Muscle of leg (tissue), 11 donors: ENCODE results near the gene HOXB3. TPM values are rescaled to one million over a fixed set of nuclear protein-coding genes. Genes with fewer than 3 reads are reported as not detected.

ENCODE experiments used
- DNase-seq: peaks from one replicate; pipeline ENCODE4 v3.0.0; 2013
- H3K27ac ChIP-seq: one replicate; pipeline ENCODE4 v1.5.1; 2013; ENCODE audit warnings: mild to moderate bottlenecking, low read length, control low read depth
- H3K27me3 ChIP-seq: one replicate; pipeline ENCODE4 v1.6.1; 2013; ENCODE audit warnings: low read length; ENCODE audit not compliant: control insufficient read depth, insufficient read depth
- H3K36me3 ChIP-seq: one replicate; pipeline ENCODE4 v1.6.1; 2013; ENCODE audit warnings: low read length; ENCODE audit not compliant: control insufficient read depth, insufficient read depth
- H3K4me1 ChIP-seq: one replicate; pipeline ENCODE4 v1.6.1; 2013; ENCODE audit warnings: low read length; ENCODE audit not compliant: control insufficient read depth, insufficient read depth
- H3K4me3 ChIP-seq: one replicate; pipeline ENCODE4 v1.5.1; 2013; ENCODE audit warnings: low read length, control low read depth
- H3K9me3 ChIP-seq: replicated peaks from 2 replicates; pipeline ENCODE4 v1.6.1; 2013; ENCODE audit warnings: low read depth, low read length; ENCODE audit not compliant: control insufficient read depth
- WGBS: methylation state at CpG from one replicate; pipeline ENCODE4 v1.1.5; 2013; ENCODE audit warnings: missing lambda C conversion rate; ENCODE audit not compliant: insufficient coverage; 5-methylcytosine and 5-hydroxymethylcytosine counted together
- polyA plus RNA-seq, 8 donors: library from polyadenylated mRNA; unstranded; fragments of 120-200 nt; gene quantifications; one replicate each; pipeline versions ENCODE4 v1.2.1 to v1.2.3, GENCODE V29; 2013; ENCODE audit warnings: inconsistent platforms in 1 of 8, low replicate concordance in 1 of 8; ENCODE audit not compliant: insufficient read length in 8 of 8, insufficient read depth in 1 of 8
- total RNA-seq: library from RNA; stranded (reverse); fragments of 120-200 nt; gene quantifications from one replicate; pipeline ENCODE4 v1.2.4, GENCODE V29; 2013

Gene HOXB3
- total and polyA plus RNA-seq, 9 donors = 3.1 to 14.6 (median 9.4) TPM

DNA sequence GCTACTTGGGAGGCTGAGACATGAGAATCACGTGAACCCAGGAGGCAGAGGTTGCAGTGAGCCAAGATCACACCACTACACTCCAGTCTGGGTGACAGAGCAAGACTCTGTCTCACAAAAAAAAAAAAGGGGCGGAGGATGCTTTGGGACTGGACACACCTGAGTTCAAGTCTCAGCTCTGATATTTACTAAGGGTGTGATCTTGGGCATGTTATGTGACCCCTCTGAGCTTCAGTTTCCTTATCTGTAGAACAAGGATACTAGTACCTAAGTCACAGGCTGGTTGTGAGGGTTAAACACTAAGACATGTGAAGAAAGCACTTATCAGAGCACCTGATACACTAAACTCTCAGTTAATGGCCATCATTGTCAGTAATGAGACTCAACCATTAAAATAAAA lies 85.1 kb downstream of the HOXB3 start:
- Histone ChIP-seq H3K27me3 (peaks cover 33% of the 10 kb centered on the region), H3K36me3 (no peaks in the 10 kb centered on the region), H3K4me1 (no peaks in the 10 kb centered on the region), H3K4me3 (no peak overlapping the region), H3K27ac (no peak overlapping the region), H3K9me3 (no peaks in the 10 kb centered on the region)
- DNase-seq = no peak
- WGBS = no CpG with 5 or more reads among the region's 2 CpGs

DNA sequence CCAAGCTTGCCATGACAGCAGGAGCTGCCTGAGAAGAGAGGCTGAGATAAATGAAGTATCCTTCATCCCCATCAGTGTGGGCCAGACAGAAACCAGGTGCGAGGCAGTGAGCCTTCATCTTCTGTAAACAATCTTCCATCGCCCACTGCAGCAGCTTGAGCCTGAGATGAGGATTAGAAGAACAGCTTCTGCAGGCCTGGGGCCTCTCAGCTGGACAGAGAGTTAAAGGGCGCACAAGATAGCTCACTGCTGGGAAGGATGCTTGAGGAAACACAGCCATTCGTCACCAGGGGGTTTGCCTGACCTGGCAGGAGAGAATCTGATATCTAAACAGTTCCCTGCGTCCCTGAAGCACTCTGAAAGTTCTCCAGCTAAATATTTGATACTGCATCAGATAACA lies 86.3 kb downstream of the HOXB3 start:
- Histone ChIP-seq H3K36me3 (no peaks in the 10 kb centered on the region), H3K27ac (no peak overlapping the region), H3K9me3 (no peaks in the 10 kb centered on the region), H3K4me1 (no peaks in the 10 kb centered on the region), H3K27me3 (peaks cover 31% of the 10 kb centered on the region), H3K4me3 (no peak overlapping the region)
- DNase-seq = no peak
- WGBS = 59% methylated on average over 3 of the region's 5 CpGs

DNA sequence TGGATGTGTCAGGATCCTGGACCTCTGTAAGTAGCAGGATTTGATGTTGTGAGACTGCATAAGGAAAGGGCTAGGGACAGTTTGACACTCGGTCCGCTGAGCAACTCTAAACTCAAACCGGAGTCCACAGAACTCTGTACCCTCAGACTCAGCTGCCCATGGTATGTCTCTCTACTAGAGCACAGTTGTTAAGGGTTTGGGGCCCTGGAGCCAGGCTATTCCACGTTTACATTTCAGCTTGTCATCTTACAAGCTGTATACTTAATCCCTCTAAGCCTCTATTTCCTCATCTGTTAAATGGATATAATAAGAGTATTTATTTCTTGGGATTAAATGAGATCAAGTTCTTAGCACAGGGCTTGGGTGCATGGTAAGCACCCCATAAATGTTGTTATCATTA lies 87.1 kb downstream of the HOXB3 start:
- peaks cover 33% of the 10 kb centered on the region for H3K27me3 ChIP-seq
- WGBS = 27% methylated on average over 2 of the region's 4 CpGs
- H3K27ac ChIP-seq = no peak overlapping the region

DNA sequence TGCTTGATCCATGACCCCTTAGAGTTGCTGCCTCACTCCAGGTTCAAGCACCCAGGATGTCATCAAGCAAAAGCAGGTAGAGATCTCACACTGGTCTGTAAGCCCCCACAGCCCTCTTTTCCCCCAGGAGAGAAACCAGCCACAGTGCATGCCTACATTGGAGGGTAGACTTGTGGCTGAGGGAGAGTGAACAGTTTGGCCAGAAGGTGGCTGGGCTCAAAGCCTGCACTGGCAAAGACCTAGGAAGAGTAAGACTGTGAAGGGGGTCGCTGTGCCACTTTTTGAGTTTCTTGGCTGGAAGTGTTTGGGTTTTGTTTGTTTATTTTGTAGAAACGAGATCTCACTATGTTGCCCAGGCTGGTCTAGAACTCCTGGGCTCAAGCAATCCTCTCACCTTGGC lies 87.7 kb downstream of the HOXB3 start:
- no peak overlapping the region for H3K4me3 ChIP-seq
- no peaks in the 10 kb centered on the region for H3K36me3 ChIP-seq
- no peak overlapping the region for H3K27ac ChIP-seq
- H3K9me3 ChIP-seq = no peaks in the 10 kb centered on the region
- 86% methylated on average over 1 of the region's 2 CpGs for WGBS
- peaks cover 33% of the 10 kb centered on the region for H3K27me3 ChIP-seq
- no peak for DNase-seq
- peaks cover 5% of the 10 kb centered on the region for H3K4me1 ChIP-seq

More for the DNA sequence above, 87.1 kb downstream of the HOXB3 start:
- Histone ChIP-seq H3K9me3 (no peaks in the 10 kb centered on the region), H3K4me3 (no peak overlapping the region), H3K4me1 (peaks cover 4% of the 10 kb centered on the region), H3K36me3 (no peaks in the 10 kb centered on the region)
- DNase-seq = no peak

GRCh38 chr17:48500435-48501426 lies 89.3 kb downstream of the HOXB3 start:
- WGBS = 18% methylated on average over 2 of the region's 12 CpGs
- Histone ChIP-seq H3K9me3 (no peaks in the 10 kb centered on the region), H3K27me3 (peaks cover 31% of the 10 kb centered on the region), H3K4me1 (peaks cover 5% of the 10 kb centered on the region), H3K4me3 (no peak overlapping the region), H3K36me3 (no peaks in the 10 kb centered on the region), H3K27ac (no peak overlapping the region)
- no peak for DNase-seq

GRCh38 chr17:48499735-48500434 lies 90.2 kb downstream of the HOXB3 start:
- H3K27ac ChIP-seq = no peak overlapping the region
- WGBS = 76% methylated on average over 2 of the region's 5 CpGs
- no peaks in the 10 kb centered on the region for H3K9me3 ChIP-seq
- no peak for DNase-seq
- H3K4me1 ChIP-seq = peaks cover 5% of the 10 kb centered on the region
- no peaks in the 10 kb centered on the region for H3K36me3 ChIP-seq
- no peak overlapping the region for H3K4me3 ChIP-seq
- H3K27me3 ChIP-seq = peaks cover 31% of the 10 kb centered on the region

GRCh38 chr17:48499248-48499647 lies 90.8 kb downstream of the HOXB3 start:
- no peak for DNase-seq
- H3K9me3 ChIP-seq = no peaks in the 10 kb centered on the region
- no CpG with 5 or more reads among the region's 3 CpGs for WGBS
- H3K27me3 ChIP-seq = peaks cover 32% of the 10 kb centered on the region
- H3K36me3 ChIP-seq = no peaks in the 10 kb centered on the region
- H3K4me1 ChIP-seq = peaks cover 5% of the 10 kb centered on the region
- H3K27ac ChIP-seq = no peak overlapping the region
- no peak overlapping the region for H3K4me3 ChIP-seq

Other genes with a start within 250 kb of the HOXB3 start
- 0.35 TPM for gene SKAP1, start 160.0 kb downstream of the HOXB3 start, total RNA-seq
- under 1 TPM in 7 of 8 donors, not detected in 1; 0.22 to 0.52 (median 0.38) TPM for gene SKAP1, start 160.0 kb downstream of the HOXB3 start, polyA plus RNA-seq
- gene HOXB1, start 59.2 kb downstream of the HOXB3 start, total RNA-seq = not detected
- gene HOXB1, start 59.2 kb downstream of the HOXB3 start, polyA plus RNA-seq = under 1 TPM in 1 of 8 donors, not detected in 7; 0.13 TPM
- gene HOXB2, start 45.1 kb downstream of the HOXB3 start, total RNA-seq = 2.7 TPM
- gene HOXB2, start 45.1 kb downstream of the HOXB3 start, polyA plus RNA-seq = 10 to 100 TPM in 4 of 8 donors, 1 to 10 TPM in 4; 5.1 to 14.2 (median 10.7) TPM
- 1.3 TPM for gene HOXB4, start 11.9 kb downstream of the HOXB3 start, total RNA-seq
- gene HOXB4, start 11.9 kb downstream of the HOXB3 start, polyA plus RNA-seq = 1 to 10 TPM in 6 of 8 donors, under 1 TPM in 2; 0.53 to 1.7 (median 1.2) TPM
- gene HOXB5, start 3.5 kb upstream of the HOXB3 start, total RNA-seq = 0.13 TPM
- 1 to 10 TPM in 1 of 8 donors, under 1 TPM in 7; 0.21 to 2.7 (median 0.56) TPM for gene HOXB5, start 3.5 kb upstream of the HOXB3 start, polyA plus RNA-seq
- gene HOXB6, start 14.7 kb upstream of the HOXB3 start, total RNA-seq = 0.84 TPM
- 1 to 10 TPM in 6 of 8 donors, under 1 TPM in 2; 0.88 to 1.7 (median 1.3) TPM for gene HOXB6, start 14.7 kb upstream of the HOXB3 start, polyA plus RNA-seq
- gene HOXB7, start 20.8 kb upstream of the HOXB3 start, total RNA-seq = 2.3 TPM
- gene HOXB7, start 20.8 kb upstream of the HOXB3 start, polyA plus RNA-seq = 1 to 10 TPM; 3.5 to 4.7 (median 3.8) TPM
- gene HOXB8, start 25.1 kb upstream of the HOXB3 start, total RNA-seq = 0.04 TPM
- under 1 TPM in 7 of 8 donors, not detected in 1; 0.11 to 0.46 (median 0.30) TPM for gene HOXB8, start 25.1 kb upstream of the HOXB3 start, polyA plus RNA-seq
- gene HOXB9, start 36.1 kb upstream of the HOXB3 start, total RNA-seq = 0.31 TPM
- gene HOXB9, start 36.1 kb upstream of the HOXB3 start, polyA plus RNA-seq = 1 to 10 TPM in 3 of 8 donors, under 1 TPM in 5; 0.36 to 1.3 (median 0.72) TPM
- gene PRAC1, start 132.3 kb upstream of the HOXB3 start, total RNA-seq = not detected
- not detected for gene PRAC1, start 132.3 kb upstream of the HOXB3 start, polyA plus RNA-seq
- gene PRAC2, start 132.9 kb upstream of the HOXB3 start, total RNA-seq = not detected
- gene PRAC2, start 132.9 kb upstream of the HOXB3 start, polyA plus RNA-seq = not detected
- under 0.01 TPM for gene HOXB13, start 138.5 kb upstream of the HOXB3 start, total RNA-seq
- gene HOXB13, start 138.5 kb upstream of the HOXB3 start, polyA plus RNA-seq = under 1 TPM in 1 of 8 donors, not detected in 7; 0.06 TPM
- gene TTLL6, start 227.0 kb upstream of the HOXB3 start, total RNA-seq = not detected
- under 1 TPM in 2 of 8 donors, not detected in 6; 0.25 to 0.62 TPM for gene TTLL6, start 227.0 kb upstream of the HOXB3 start, polyA plus RNA-seq
- 22.4 TPM for gene CALCOCO2, start 240.8 kb upstream of the HOXB3 start, total RNA-seq
- gene CALCOCO2, start 240.8 kb upstream of the HOXB3 start, polyA plus RNA-seq = 10 to 100 TPM; 40.8 to 49.1 (median 44.9) TPM